Mesothelial cell of epicardium (in vitro differentiated cells): ENCODE results near the gene MKS1. TPM values are rescaled to one million over a fixed set of nuclear protein-coding genes. Genes with fewer than 3 reads are reported as not detected.

Source experiments
- DNase-seq, 2 experiments: peaks; one replicate each; pipeline ENCODE4 v3.0.0; 2021; ENCODE audit warnings: low spot score in 2 of 2; ENCODE audit not compliant: unreplicated experiment in 2 of 2
- H3K27ac Mint-ChIP-seq: 2 replicates; pipeline ENCODE4 v1.8.0; 2021; ENCODE audit warnings: mixed read lengths
- H3K27me3 Mint-ChIP-seq: 2 replicates; pipeline ENCODE4 v1.8.0; 2021; ENCODE audit warnings: low read depth, mixed read lengths
- H3K36me3 Mint-ChIP-seq: 2 replicates; pipeline ENCODE4 v1.8.0; 2021; ENCODE audit warnings: mixed read lengths
- H3K4me1 Mint-ChIP-seq: 2 replicates; pipeline ENCODE4 v1.8.0; 2021; ENCODE audit warnings: mixed read lengths
- H3K4me3 Mint-ChIP-seq: 2 replicates; pipeline ENCODE4 v1.8.0; 2021; ENCODE audit warnings: mild to moderate bottlenecking, moderate library complexity, mixed read lengths
- H3K9me3 Mint-ChIP-seq: 2 replicates; pipeline ENCODE4 v1.8.0; 2021; ENCODE audit warnings: mixed read lengths
- total RNA-seq: library from RNA; stranded (reverse); gene quantifications from 3 replicates; pipeline ENCODE4 v1.2.1, GENCODE V29; 2021
- TF ChIP-seq, protein P1 (sequence below): fragments of 200-600 bp; sonication (generic); IDR thresholded peaks from one replicate; pipeline ENCODE4 v1.5.0; 2021; ENCODE audit warnings: antibody characterized with exemption; ENCODE audit not compliant: unreplicated experiment

MKS1 gene
- total RNA-seq, 1 donor from 2014 or later = 32.9 TPM

GRCh38 chr17:58195518-58196123 lies 23.4 kb downstream of the MKS1 start:
- DNase-seq = no peak
- Mint-ChIP-seq H3K4me1 (peaks cover 3% of the 10 kb centered on the region), H3K27ac (no peak overlapping the region), H3K4me3 (no peak overlapping the region), H3K9me3 (no peaks in the 10 kb centered on the region), H3K36me3 (no peaks in the 10 kb centered on the region), H3K27me3 (peaks cover 85% of the 10 kb centered on the region)
- TF ChIP-seq, protein P1, sequence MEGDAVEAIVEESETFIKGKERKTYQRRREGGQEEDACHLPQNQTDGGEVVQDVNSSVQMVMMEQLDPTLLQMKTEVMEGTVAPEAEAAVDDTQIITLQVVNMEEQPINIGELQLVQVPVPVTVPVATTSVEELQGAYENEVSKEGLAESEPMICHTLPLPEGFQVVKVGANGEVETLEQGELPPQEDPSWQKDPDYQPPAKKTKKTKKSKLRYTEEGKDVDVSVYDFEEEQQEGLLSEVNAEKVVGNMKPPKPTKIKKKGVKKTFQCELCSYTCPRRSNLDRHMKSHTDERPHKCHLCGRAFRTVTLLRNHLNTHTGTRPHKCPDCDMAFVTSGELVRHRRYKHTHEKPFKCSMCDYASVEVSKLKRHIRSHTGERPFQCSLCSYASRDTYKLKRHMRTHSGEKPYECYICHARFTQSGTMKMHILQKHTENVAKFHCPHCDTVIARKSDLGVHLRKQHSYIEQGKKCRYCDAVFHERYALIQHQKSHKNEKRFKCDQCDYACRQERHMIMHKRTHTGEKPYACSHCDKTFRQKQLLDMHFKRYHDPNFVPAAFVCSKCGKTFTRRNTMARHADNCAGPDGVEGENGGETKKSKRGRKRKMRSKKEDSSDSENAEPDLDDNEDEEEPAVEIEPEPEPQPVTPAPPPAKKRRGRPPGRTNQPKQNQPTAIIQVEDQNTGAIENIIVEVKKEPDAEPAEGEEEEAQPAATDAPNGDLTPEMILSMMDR = no peak

DNA sequence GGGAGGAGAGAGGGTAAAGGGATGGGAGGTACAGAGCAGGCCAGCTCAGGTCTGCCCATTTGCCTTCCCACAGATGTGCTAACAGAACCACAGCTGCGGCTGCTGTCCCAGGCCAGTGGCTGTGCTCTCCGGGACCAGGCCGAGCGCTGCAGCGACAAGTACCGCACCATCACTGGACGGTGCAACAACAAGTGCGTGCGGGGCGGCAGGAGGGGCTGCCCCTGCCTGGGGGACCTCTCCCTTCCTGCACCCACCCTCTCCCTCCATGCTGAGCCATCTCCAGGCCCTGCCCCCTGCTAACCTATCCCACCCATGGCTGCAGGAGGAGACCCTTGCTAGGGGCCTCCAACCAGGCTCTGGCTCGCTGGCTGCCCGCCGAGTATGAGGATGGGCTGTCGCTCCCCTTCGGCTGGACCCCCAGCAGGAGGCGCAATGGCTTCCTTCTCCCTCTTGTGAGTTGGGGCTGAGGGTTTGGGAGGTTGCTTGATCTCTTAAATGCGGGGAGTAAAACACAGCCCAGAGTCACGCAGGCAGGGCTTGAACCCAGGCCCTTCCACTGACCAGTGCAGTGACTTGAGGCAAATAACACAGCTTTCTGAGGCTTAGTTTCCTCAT lies 25.3 kb downstream of the MKS1 start:
- H3K4me1 Mint-ChIP-seq = peaks cover 3% of the 10 kb centered on the region
- H3K4me3 Mint-ChIP-seq = no peak overlapping the region
- no peaks in the 10 kb centered on the region for H3K9me3 Mint-ChIP-seq
- DNase-seq = no peak
- no peak overlapping the region for H3K27ac Mint-ChIP-seq
- H3K27me3 Mint-ChIP-seq = peaks cover 82% of the 10 kb centered on the region
- TF ChIP-seq, protein P1 = no peak
- no peaks in the 10 kb centered on the region for H3K36me3 Mint-ChIP-seq

DNA sequence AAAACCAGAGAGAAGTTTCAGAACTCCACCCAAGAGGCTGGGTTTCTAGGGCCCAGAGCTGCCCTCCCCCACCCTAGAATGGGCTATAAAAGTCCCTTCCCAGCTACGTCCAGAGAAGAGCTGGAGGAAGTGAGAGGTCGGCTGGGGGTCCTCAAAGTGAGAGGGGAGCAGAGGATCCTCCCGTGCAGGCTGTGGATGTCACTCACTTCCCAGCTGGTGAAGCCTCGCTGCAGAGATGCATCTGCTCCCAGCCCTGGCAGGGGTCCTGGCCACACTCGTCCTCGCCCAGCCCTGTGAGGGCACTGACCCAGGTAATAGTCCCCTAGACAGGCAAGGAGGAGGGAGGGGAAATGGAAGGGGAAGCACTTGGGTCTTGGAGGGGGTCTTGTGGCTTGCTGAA lies 26.4 kb downstream of the MKS1 start, which contains the start of gene EPX:
EPX (plus strand) TSS at position 115 of the 400 bp plus-strand sequence; CDS start at position 236, 121 bp downstream.
- Mint-ChIP-seq H3K36me3 (no peaks in the 10 kb centered on the region), H3K4me3 (no peak within 1 kb of the TSS), H3K27ac (no peak within 1 kb of the TSS), H3K27me3 (peaks cover 80% of the 10 kb centered on the region), H3K4me1 (peaks cover 3% of the 10 kb centered on the region), H3K9me3 (no peaks in the 10 kb centered on the region)
- DNase-seq = no peak
- TF ChIP-seq, protein P1 = no peak

GRCh38 chr17:58191241-58191896 lies 27.7 kb downstream of the MKS1 start:
- Mint-ChIP-seq H3K27me3 (peaks cover 74% of the 10 kb centered on the region), H3K4me3 (no peak overlapping the region), H3K27ac (no peak overlapping the region), H3K4me1 (peaks cover 3% of the 10 kb centered on the region), H3K36me3 (no peaks in the 10 kb centered on the region), H3K9me3 (no peaks in the 10 kb centered on the region)
- TF ChIP-seq, protein P1 = no peak
- DNase-seq = no peak

GRCh38 chr17:58189436-58190146 lies 29.5 kb downstream of the MKS1 start:
- no peak for DNase-seq
- no peak overlapping the region for H3K4me3 Mint-ChIP-seq
- no peaks in the 10 kb centered on the region for H3K9me3 Mint-ChIP-seq
- no peaks in the 10 kb centered on the region for H3K36me3 Mint-ChIP-seq
- peaks cover 64% of the 10 kb centered on the region for H3K27me3 Mint-ChIP-seq
- TF ChIP-seq, protein P1 = no peak
- no peak overlapping the region for H3K27ac Mint-ChIP-seq
- H3K4me1 Mint-ChIP-seq = peaks cover 3% of the 10 kb centered on the region
